HFF-Myc (cell line): ENCODE measurements around the gene CEACAM3.

Experiments
- DNase-seq: peaks from one replicate; pipeline ENCODE4 v3.0.0-alpha.2; 2011; ENCODE audit warnings: low read depth; ENCODE audit errors: extremely low read depth
- H3K4me3 ChIP-seq: replicated peaks from 2 replicates; pipeline ENCODE4 v1.5.1; 2011; ENCODE audit warnings: low read depth, mild to moderate bottlenecking, control low read depth, low read length
- TF ChIP-seq, protein P1 (sequence below): IDR thresholded peaks from 2 replicates; pipeline ENCODE4 v1.5.1; 2012; ENCODE audit warnings: mild to moderate bottlenecking, low read depth, low read length, control low read depth; ENCODE audit errors: missing control alignments

The CEACAM3 gene

DNA sequence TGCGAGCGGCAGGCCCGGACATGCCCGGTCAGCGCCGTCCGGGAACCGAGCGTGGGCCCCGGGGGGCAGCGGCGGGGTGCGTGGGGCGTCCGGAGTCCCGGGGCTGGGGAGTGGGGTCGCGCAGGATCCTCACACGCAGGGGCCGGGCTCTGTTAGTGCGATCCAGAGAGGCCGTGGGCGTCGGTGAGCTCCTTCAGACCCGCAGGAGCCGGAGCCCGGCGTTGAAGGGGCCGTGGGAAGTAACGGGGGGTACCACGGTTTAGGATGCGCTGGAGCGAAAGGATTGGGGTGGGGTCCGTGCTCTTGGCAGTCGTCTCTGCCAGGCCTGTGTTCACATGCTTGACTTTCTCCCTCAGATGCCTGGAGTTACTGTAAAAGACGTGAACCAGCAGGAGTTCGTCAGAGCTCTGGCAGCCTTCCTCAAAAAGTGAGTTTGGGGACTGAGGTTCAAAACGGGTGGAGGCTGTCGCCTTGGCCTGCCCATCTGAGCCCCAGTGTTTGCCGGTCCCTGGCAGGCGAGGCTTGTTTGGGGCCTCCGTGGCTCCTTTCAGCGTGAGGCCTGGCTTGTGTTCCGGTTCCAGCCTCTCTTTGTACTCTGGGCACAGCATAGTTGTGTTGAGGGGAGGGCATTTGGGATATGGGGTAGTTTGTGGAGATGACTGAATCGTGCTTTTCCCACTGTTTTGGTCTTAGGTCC, 64.2 kb downstream of the CEACAM3 start:
- peak overlapping the region; percentile 100 for H3K4me3 ChIP-seq
- TF ChIP-seq, protein P1, sequence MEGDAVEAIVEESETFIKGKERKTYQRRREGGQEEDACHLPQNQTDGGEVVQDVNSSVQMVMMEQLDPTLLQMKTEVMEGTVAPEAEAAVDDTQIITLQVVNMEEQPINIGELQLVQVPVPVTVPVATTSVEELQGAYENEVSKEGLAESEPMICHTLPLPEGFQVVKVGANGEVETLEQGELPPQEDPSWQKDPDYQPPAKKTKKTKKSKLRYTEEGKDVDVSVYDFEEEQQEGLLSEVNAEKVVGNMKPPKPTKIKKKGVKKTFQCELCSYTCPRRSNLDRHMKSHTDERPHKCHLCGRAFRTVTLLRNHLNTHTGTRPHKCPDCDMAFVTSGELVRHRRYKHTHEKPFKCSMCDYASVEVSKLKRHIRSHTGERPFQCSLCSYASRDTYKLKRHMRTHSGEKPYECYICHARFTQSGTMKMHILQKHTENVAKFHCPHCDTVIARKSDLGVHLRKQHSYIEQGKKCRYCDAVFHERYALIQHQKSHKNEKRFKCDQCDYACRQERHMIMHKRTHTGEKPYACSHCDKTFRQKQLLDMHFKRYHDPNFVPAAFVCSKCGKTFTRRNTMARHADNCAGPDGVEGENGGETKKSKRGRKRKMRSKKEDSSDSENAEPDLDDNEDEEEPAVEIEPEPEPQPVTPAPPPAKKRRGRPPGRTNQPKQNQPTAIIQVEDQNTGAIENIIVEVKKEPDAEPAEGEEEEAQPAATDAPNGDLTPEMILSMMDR: no peak
- no peak for DNase-seq
